Esophagus muscularis mucosa (tissue), 3 donors: ENCODE measurements around the gene FRA10AC1.
A peak's percentile ranks its signal among the peaks of the same experiment; 100 is the strongest.

ENCODE experiments used
- CTCF ChIP-seq, 3 experiments: fragments of 200-600 bp in 2 of 3; fragments of 450-650 bp in 1 of 3; sonication (generic) in 2 of 3; IDR thresholded peaks; one replicate each; pipeline ENCODE4 v1.5.1; 2017 to 2019; ENCODE audit warnings: antibody characterized with exemption in 3 of 3, mild to moderate bottlenecking in 2 of 3, moderate library complexity in 1 of 3
- POLR2A ChIP-seq: fragments of 450-650 bp; IDR thresholded peaks from one replicate; pipeline ENCODE4 v1.6.1; 2017; ENCODE audit warnings: antibody characterized with exemption, moderate library complexity, mild to moderate bottlenecking, low read depth
- POLR2AphosphoS5 ChIP-seq, 2 donors: sonication (generic); formaldehyde crosslinking; IDR thresholded peaks; one replicate each; pipeline ENCODE4 v1.6.1; 2017; ENCODE audit warnings: antibody characterized with exemption in 2 of 2

DNA sequence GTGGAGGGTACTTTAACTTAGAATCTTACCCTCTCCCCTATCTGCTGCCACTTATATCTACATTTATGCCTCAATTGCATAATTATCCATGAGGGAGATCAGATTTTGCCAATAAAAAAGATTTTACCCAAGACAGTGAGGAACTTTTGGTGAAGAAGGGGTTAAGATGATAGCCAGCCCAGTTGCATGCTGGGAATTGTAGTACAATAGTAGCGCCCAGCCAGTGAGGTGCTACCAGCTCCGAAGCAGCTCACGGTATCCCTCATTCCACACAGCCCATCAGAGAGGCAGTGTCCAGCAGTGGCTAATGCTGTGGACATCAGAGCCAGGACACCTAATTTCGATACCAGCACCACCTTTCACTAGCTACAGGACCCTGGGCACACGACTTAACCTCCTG, 49.4 kb upstream of the FRA10AC1 start:
- no peak for TF ChIP-seq CTCF (IDR thresholded peaks at IDR 0.05)
- no peak for TF ChIP-seq POLR2A
- peak in 1 of 2 donors; percentile 7 for TF ChIP-seq POLR2AphosphoS5 (IDR thresholded peaks at IDR 0.05)
